HG03558 (cell line): ENCODE results near the gene ADGRB3.
"Not testable (repeated sequence)": the region's sequence is repeated elsewhere in the genome, so short reads cannot be mapped to it uniquely, and the experiment has no call there.

Source experiments
- ATAC-seq: cut with Tn5 transposase; IDR thresholded peaks from one replicate; pipeline ENCODE4 v1.9.1; 2021; ENCODE audit warnings: moderate number of reproducible peaks; ENCODE audit not compliant: unreplicated experiment; ENCODE audit errors: extremely low read depth

ADGRB3 gene

DNA sequence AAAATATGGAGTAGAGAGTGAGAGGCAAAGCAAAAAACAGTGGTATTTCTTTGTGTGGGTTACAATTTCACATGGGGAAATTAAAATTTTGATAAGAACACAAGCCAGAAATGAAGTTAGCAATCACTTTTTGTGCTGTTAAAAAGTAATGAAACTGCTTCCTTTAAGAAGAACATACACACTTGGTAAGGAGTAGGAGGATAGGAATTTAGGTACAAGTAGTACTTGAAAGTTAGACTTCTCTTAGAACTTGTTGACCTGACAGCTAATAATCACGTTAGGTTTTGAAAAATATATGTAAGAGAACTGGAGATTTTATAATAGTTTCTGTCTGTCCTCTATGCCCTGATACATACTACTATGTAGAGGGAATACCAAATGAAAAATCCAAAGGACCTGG is 260.8 kb downstream of the ADGRB3 start:
- no peak for ATAC-seq

DNA sequence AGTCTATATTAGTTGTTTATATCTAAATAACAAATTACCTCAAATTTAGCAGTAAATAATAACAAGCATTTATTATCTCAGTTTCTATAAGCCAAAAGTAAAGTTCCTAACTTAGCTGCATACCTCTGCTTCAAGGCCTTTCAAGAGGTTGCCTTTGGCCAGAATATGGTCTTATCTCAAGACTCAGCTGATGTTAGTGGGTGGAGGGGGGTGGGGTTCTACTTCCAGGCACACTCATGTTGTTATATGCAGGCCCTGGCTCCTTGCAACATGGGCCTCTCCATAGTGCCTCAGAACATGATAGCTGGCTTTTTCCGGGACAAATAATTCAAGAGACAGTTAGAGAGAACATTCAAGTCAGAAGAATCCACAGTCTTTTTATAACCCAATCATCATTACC is 266.0 kb downstream of the ADGRB3 start:
- ATAC-seq: no peak

DNA sequence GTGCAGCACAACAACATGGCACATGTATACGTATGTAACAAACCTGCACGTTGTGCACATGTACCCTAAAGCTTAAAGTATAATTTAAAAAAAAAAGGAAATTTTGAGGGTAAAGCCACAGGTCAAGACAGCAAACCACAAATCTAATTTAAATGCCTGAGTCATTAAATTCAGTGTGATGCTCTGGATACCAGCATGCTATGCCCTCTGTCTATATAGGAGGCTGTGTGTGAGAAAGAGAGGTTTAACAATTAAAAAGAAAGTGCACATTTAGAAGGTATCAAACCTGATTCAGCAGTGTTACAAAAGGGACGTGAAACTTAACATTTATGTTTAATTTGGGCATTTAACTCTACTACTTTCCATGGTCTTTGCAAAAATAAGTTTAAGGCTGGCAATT is 276.3 kb downstream of the ADGRB3 start:
- no peak for ATAC-seq

DNA sequence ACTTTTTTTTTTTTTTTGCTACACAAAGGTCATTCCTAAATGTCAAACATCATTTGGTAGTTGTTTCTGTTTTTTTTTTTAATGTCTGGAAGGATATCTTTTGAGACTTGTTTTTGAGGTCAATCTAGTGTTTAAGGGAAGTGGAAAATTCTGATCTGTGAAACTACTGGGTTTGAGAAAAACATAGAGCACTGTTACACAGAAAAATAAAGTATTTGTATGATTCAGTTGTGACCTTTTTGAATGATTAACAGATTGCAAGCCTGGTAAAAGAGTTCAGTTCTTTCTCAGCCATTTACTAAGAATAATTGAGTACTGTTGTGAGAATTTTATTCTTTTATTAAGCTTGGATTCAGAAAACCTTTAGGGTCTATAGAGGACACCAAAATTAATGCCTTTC is 276.7 kb downstream of the ADGRB3 start:
- ATAC-seq: no peak

DNA sequence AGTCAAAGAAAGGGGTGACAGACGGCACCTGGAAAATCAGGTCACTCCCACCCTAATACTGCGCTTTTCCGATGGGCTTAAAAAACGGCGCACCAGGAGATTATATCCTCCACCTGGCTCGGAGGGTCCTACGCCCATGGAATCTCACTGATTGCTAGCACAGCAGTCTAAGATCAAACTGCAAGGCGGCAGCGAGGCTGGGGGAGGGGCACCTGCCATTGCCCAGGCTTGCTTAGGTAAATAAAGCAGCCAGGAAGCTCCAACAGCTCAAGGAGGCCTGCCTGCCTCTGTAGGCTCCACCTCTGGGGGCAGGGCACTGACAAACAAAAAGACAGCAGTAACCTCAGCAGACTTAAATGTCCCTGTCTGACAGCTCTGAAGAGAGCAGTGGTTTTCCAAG is 277.7 kb downstream of the ADGRB3 start:
- not testable (repeated sequence) for ATAC-seq

DNA sequence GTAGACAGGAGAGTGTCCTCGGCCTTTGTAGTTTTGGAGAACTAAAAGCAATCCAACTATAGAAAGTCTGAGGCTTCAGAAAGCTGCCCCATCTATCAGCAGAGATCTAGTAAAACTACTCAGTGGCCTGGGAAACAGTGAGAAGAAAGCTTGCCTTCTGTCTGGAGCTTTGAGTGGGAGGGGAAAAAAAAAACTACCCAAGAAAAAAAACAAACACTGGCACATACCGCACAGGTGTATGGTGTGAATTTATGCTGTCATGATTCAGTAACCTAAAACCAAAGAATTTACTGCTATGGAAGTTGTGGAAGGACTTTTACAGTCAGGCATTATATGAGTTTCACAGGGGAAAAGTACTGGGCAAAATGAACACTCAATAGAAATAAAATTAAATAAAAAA is 280.5 kb downstream of the ADGRB3 start:
- ATAC-seq: no peak

DNA sequence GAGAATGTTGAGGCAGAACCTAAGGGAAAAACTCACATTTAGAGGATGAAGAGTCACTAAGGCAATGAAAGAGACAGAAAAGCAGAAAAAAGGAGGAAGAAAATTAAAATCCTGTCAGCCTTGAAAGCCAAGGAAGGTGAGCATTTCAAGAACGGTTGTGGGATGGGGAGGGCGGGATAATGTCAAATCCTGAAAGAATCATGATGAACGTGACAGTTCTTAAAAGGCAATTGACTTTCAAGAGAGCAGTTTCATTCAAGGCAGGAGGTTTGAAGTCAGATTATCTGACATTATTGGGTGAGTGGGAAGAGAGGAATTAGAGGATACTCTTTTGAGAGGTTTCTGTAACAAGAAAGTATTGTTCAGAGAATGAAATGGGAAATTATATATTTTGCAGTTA is 284.5 kb downstream of the ADGRB3 start:
- ATAC-seq: no peak

DNA sequence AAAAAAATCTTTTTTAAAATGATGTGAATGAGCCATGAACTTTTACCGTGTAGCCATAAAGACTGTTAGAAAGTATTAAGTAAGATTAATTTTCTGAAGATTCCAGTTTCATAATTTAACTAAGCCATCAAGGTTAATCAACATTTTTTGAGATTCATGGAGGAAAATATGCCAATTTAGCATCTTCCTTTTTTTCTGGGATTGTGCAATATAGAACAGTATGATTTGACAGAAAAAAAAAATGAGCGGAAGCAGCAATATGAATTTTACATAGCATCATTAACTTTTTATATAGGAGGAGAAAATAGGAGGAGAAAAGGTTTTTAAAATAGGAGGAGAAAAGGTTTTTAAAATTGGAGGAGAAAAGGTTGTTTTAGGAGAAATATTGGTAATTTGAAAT is 306.3 kb downstream of the ADGRB3 start:
- ATAC-seq: no peak

DNA sequence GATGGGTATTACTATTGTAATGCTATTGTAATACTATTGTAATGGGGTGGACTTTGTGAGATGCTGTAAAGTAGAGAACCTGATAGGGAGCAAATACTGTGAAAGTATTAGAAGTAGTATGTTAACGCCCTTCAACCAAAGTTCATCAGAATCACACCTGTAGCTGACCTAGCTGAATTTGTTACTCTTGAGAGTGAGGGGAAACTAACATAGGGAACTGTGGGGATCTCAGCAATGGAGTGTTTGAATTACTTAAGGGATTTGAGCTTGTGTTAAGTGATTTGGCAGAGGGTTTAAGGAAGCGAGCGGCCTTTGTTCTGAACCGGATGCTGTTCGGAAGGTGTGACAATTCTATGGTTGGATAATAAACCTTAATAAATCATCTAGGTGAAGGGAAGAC is 312.6 kb downstream of the ADGRB3 start:
- no peak for ATAC-seq

DNA sequence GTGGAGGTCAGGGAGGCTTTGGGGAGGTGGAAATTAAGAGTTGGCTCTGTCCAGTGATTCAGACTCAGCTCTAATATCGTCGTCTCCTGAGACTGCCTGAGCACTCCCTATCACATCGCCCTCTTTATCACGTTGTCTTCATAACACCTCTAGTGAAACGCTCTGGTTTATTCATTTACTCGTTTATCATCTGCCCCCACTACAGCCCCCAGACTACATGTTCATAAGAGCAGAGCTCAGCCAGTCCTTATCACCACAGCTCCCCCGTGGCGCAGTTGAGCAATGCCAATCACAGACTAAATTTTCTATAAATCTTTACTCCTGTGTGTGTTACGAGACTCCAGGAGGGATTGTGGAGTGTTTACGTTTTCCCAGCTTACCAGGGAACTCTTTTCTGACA is 316.2 kb downstream of the ADGRB3 start:
- ATAC-seq: no peak

DNA sequence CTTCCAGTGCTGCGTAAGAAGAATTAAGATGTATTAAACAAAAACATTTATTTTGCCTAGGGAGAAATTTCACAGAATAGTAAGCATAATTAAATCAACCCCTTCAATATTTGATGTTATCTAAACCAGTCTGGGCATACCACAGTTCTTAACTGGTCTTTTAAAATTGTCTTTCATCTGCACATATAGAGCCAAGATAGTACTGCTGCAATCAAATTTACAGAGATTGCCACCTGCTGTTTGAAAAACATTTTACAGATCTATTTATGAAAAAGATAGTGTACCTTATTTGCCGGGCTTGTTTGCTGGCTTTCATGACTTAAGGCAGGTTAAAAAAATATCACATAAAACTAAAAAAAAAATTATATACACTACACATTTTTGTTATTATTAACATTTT is 323.2 kb downstream of the ADGRB3 start:
- no peak for ATAC-seq

DNA sequence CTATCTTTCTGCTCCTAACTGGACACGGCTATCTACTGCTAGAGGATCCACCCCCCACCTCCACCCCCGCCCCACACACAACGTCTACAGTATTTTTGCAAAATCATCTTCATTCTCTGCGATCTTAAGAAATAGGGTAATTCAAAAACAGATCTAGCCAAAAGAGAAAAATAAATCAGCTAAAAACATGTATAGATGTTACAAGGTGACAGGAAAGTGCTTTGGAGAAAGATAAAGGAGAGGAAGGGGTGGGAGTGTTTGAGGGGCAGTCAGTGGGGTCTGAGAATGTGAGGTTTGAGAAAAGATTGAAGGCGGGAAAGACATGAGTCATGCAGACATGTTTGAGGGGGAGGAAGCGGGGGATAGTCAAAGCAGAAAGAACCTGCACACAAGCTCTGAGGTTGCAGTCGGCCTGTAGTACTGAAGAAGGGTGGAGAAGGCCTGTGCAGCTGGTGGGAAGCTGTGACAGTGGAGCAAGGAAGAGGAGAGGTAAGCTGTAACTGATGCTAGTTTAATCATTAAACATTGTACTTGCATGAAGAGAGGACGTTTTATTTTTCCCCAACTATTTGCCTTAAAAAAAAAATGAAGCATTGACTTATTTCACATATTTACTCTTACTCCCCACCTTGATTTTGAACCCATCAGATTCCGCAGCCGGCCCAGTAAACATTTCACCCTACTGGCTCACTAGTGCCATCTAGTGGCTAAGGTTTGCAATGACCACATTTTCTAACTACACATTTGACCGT is 332.6 kb downstream of the ADGRB3 start:
- peak; percentile 62 for ATAC-seq

DNA sequence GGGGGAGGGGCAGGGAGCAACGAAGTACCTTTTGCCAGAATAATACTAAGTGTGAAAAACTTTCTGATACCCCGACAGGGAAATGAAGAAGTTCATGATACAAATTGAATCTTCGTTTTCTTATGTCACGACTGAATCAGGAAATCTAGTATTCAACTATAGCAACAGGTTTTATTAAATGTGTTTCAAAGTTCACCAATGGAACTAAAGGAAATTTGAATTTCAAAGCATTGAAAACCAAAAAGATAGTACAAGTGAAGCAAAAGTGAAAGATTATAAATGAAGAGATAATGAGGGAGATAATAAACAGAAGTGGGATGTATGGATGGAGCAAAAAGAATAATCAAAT is 333.2 kb downstream of the ADGRB3 start:
- ATAC-seq: no peak

DNA sequence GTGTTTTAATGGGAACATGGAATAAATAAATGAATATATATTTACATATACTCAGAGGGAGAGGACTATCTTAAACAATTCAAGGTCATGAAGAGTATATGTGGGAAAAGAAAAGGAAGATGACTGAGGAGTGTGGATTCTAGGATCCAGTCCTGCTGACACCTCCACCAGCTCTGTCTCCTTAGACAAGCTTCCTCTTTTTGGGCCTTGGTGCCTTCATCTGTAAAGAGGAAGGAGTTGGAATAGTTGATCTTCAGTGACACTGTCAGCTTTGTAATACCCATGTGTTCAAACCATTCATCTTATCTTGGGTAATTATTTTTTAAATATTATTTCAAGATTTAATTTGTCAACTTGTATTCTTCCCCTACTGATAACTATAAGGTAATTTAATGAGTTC is 338.0 kb downstream of the ADGRB3 start:
- ATAC-seq: no peak

DNA sequence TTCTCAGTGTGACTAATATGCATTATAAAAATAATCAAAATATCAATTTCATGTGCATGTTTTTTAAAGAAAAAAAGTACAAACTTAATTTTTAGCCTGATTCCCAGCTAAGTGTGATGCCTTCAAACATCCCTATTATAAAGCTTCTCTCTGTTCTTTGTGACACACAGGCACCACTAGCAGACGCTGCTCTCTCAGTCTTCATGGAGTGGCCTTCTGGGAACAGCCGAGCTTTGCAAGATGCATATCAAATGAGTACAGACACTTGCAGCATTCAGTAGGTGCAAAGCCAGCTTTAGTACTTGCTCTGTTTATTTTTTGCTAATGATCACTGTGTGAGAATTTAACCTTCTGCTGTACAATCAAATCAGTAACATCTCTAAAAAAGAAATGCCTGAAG is 340.0 kb downstream of the ADGRB3 start:
- ATAC-seq: no peak

DNA sequence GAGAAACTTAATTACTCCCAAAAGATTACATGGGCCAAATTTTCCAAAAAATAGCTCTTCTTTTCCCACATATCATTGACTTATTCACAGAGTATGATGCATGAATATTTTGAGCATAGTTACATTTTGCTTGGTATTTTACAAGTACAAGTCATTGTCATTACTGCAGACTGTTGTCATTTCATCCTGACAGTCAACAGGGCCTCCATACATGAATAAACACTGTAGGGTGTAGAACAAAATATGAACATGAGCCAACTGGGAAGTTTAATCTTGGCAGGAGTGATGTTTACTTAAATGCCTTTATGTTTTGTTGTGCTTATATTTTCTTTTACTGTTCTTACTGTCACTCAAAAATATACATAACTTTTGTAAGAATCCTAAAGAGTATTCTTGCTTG is 340.7 kb downstream of the ADGRB3 start:
- ATAC-seq: no peak

DNA sequence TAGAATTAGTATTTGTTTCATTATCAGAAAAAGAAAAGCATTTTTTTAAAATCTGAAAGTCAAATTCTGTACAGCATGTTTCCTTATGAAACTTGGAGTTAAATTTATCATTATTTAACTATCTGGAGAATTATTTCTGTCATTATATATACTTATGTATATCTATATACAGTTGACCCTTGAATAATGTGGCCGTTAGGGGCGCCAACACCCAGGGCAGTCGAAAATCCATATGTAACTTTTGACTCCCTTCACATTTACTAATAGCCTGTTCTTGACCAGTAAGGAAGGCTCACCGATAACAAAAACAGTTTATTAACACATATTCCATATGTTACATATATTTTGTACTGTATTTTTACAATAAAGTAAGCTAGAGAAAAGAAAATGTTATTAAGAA is 341.2 kb downstream of the ADGRB3 start:
- no peak for ATAC-seq

DNA sequence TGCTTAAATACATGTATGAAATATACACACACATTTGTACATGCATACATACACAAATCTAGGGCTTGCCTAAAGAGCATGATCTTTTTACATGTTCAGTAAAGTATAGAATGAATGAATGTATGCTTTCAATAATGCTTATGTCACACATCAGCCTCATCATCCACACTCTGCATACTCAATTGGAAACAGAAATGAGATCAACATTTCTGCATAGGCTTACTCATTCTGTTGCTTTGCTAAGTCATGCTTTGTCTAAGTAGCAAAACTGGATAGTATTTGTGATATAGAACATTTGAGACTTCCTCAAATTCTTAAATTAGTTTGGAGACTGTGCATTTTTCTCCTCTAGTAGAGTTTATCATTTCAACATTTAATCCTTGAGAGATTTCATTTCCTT is 343.3 kb downstream of the ADGRB3 start:
- ATAC-seq: no peak

DNA sequence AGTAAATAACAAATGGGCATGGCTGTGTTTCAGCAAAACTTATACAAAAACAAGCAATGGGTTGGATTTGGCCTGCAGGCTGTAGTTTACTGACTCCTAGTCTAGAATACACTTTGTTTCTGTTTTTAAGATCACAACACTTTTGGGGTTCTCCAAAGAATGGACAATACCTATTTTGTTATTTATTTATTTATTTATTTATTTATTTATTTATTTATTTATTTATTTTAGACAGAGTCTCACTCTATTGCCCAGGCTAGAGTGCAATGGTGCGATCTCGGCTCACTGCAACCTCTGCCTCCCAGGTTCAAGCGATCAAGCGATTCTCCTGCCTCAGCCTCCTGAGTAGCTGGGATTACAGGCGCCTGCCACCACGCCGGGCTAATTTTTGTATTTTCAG is 346.6 kb downstream of the ADGRB3 start:
- not testable (repeated sequence) for ATAC-seq

DNA sequence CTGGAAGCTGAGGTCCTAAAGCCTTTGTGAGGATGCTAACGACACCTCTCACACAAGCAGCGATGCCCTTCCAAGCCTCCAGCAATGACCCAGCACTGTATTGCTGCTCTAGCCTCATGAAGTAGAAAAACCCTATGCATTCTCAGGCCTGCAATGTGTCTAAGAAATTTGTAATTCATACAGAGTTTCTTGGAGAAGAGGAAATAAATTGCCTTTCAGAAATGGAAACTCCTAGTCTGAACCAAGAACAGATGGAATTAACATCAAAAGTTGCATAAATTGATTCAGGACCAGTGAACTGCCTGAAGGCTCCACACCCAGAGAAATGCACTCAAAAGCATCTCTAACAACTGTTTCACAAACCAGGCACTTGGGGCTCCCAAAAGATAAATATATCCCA is 353.6 kb downstream of the ADGRB3 start:
- ATAC-seq: no peak

DNA sequence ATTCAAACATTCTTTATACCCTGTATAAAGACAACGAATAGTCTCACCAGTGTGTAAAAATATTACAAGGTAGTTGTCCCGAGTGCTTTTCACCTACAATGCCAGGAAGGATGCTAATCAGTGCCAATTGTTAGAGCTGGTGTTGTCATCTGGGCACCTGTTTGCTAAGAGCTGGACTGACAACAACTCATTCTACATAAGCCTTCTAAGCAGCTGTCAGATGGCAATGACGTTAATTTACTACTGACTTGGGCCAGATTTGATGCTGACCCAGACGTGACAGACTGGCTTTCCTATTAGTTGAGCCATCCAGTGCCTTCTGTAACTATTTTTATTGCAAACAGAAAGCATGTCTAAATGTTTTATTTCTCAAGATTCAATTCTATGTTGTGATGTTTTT is 355.2 kb downstream of the ADGRB3 start:
- no peak for ATAC-seq

DNA sequence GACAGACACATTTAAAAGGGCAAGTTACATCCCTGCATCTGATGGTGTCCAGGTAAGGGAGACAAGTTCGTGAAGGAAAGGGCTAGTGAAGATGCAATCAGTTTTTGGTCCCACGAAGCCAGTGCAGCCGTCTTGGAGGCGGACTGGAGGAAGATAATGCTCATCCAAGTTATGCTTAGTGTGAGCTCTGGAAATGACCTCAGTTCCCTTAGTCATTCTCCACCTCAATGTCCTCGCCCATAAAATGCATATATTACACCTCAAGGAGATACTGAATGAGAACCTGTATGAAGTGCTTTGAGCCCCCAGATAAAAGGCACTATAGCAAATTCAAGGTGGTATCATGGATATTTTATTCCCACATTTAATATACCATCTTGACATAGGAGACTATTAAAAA is 358.8 kb downstream of the ADGRB3 start:
- ATAC-seq: no peak

DNA sequence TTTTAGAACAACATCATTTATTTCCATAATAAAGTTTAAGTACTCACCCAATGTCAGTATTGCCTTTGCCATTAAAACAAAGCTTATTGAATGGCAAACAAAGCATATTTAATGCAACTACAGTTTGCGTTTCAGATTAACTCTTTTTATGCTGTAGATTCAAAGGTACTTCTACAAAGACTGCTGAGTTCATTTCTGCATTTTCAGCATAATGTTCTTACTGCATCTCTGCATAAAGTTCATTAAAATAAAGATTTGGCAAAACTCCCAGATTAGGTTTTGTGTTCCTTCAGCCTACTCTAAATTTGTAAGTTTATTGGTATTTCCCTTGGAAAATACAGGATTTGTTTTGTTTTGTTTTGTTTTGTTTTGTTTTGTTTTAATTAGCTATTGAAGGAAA is 359.4 kb downstream of the ADGRB3 start:
- ATAC-seq: no peak
